Parathyroid adenoma (tissue), 2 donors: ENCODE data around the gene ITGB3.

Experiments used
- H2AFZ ChIP-seq: fragments of 300-600 bp; sonication (generic); one replicate; pipeline ENCODE4 v1.7.0; 2017; ENCODE audit warnings: antibody characterized with exemption, mild to moderate bottlenecking
- H3K27ac ChIP-seq: fragments of 300-600 bp; sonication (generic); one replicate; pipeline ENCODE4 v1.7.0; 2017
- H3K27me3 ChIP-seq: fragments of 300-600 bp; sonication (generic); one replicate; pipeline ENCODE4 v1.7.0; 2017; ENCODE audit warnings: low read length; ENCODE audit not compliant: control insufficient read depth, insufficient read depth
- H3K36me3 ChIP-seq: fragments of 300-600 bp; sonication (generic); one replicate; pipeline ENCODE4 v1.7.0; 2017; ENCODE audit warnings: low read length; ENCODE audit not compliant: control insufficient read depth, insufficient read depth
- H3K4me1 ChIP-seq: fragments of 300-600 bp; sonication (generic); one replicate; pipeline ENCODE4 v1.7.0; 2017; ENCODE audit warnings: control low read depth
- H3K4me2 ChIP-seq: fragments of 300-600 bp; sonication (generic); one replicate; pipeline ENCODE4 v1.7.0; 2017; ENCODE audit warnings: low read length
- H3K4me3 ChIP-seq: fragments of 300-600 bp; sonication (generic); one replicate; pipeline ENCODE4 v1.7.0; 2017; ENCODE audit warnings: low read depth, low read length
- H3K79me2 ChIP-seq: fragments of 300-600 bp; sonication (generic); one replicate; pipeline ENCODE4 v1.7.0; 2017; ENCODE audit warnings: control low read depth
- H3K9ac ChIP-seq: fragments of 300-600 bp; sonication (generic); one replicate; pipeline ENCODE4 v1.7.0; 2017; ENCODE audit warnings: mild to moderate bottlenecking
- H3K9me3 ChIP-seq: fragments of 300-600 bp; sonication (generic); one replicate; pipeline ENCODE4 v1.7.0; 2017; ENCODE audit warnings: low read length; ENCODE audit not compliant: control insufficient read depth
- TF ChIP-seq, protein P1 (sequence below): fragments of 300-600 bp; sonication (generic); IDR thresholded peaks from one replicate; pipeline ENCODE4 v1.7.0; 2017; ENCODE audit warnings: antibody characterized with exemption, mild to moderate bottlenecking
- donor health status: primary hyperparathyroidism.

ITGB3 gene

DNA sequence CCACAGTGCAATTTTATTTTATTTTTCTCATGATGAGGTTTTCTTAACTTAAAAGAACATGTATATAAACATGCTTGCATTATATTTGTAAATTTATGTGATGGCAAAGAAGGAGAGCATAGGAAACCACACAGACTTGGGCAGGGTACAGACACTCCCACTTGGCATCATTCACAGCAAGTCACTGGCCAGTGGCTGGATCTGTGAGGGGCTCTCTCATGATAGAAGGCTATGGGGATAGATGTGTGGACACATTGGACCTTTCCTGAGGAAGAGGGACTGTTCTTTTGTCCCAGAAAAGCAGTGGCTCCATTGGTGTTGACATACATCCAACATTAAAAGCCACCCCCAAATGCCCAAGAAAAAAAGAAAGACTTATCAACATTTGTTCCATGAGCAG lies 57.8 kb downstream of the ITGB3 start:
- H3K27ac ChIP-seq = no peak overlapping the region
- no peak overlapping the region for H3K4me2 ChIP-seq
- no peaks in the 10 kb centered on the region for H3K36me3 ChIP-seq
- H3K9me3 ChIP-seq = no peaks in the 10 kb centered on the region
- H3K79me2 ChIP-seq = no peaks in the 10 kb centered on the region
- H3K27me3 ChIP-seq = no peaks in the 10 kb centered on the region
- TF ChIP-seq, protein P1, sequence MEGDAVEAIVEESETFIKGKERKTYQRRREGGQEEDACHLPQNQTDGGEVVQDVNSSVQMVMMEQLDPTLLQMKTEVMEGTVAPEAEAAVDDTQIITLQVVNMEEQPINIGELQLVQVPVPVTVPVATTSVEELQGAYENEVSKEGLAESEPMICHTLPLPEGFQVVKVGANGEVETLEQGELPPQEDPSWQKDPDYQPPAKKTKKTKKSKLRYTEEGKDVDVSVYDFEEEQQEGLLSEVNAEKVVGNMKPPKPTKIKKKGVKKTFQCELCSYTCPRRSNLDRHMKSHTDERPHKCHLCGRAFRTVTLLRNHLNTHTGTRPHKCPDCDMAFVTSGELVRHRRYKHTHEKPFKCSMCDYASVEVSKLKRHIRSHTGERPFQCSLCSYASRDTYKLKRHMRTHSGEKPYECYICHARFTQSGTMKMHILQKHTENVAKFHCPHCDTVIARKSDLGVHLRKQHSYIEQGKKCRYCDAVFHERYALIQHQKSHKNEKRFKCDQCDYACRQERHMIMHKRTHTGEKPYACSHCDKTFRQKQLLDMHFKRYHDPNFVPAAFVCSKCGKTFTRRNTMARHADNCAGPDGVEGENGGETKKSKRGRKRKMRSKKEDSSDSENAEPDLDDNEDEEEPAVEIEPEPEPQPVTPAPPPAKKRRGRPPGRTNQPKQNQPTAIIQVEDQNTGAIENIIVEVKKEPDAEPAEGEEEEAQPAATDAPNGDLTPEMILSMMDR = no peak
- no peak overlapping the region for H2AFZ ChIP-seq
- peaks cover 10% of the 10 kb centered on the region for H3K4me1 ChIP-seq
- H3K4me3 ChIP-seq = no peak overlapping the region
- H3K9ac ChIP-seq = no peak overlapping the region

DNA sequence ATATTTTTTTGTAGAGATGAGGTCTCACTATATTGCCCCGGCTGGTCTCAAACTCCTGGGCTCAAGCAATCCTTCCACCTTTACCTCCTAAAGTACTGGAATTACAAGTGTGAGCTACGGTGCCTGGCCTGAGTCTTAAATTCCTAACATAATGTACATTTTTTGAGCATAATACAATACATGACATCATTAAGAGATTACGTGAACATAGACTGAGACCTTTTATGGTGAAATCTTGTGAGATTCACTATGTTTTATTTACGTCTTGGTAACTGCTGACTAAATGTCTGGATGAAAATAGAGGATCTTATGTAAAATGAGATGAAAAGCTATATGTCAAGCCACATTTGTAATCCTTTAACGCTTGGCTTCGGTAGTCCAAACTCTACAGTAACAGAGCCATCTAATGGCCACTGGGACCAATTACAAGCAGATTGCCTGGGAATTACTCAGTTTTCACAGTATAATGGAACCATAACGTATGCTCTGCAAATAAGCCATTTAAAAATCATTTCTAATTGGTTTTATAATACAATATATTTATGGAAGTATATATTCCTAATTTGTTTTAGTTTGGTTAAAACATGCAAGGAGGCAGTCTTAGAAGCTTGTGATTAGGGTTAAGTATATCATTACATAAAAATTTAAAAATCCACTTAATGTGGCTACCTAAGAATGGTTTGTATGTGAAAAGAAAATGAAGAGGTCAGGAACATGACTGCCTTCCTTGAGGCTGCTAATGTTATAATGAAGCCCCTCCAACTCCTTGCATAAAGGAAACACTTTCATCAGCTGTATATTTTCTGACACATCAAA lies 62.0 kb downstream of the ITGB3 start:
- H2AFZ ChIP-seq = peak overlapping the region; percentile 2
- H3K36me3 ChIP-seq = no peaks in the 10 kb centered on the region
- H3K4me2 ChIP-seq = no peak overlapping the region
- TF ChIP-seq, protein P1 = peak; percentile 91
- no peak overlapping the region for H3K9ac ChIP-seq
- H3K27ac ChIP-seq = no peak overlapping the region
- no peaks in the 10 kb centered on the region for H3K27me3 ChIP-seq
- H3K9me3 ChIP-seq = no peaks in the 10 kb centered on the region
- H3K79me2 ChIP-seq = no peaks in the 10 kb centered on the region
- no peak overlapping the region for H3K4me3 ChIP-seq
- H3K4me1 ChIP-seq = peaks cover 3% of the 10 kb centered on the region

DNA sequence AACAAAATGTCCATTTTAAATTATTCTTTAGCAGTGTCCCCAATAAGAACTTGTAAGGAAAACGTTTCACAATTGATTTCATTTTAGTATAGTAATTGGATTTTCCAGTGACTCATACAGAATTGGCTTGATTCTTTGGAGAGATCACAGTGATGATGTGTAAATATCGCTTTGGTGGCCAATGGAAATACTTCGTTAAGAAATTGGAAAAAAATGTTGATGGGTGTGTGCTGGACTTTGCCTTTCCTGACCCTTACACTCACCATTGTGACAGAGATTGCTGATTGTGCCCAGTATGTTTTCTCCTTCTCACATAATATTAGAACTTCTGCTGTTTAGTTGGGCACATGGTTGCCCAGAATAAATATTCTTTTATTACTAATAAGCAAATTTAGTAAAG lies 62.7 kb downstream of the ITGB3 start:
- Histone ChIP-seq H3K79me2 (no peaks in the 10 kb centered on the region), H2AFZ (no peak overlapping the region), H3K4me2 (no peak overlapping the region), H3K27ac (no peak overlapping the region), H3K36me3 (no peaks in the 10 kb centered on the region), H3K27me3 (no peaks in the 10 kb centered on the region), H3K9me3 (no peaks in the 10 kb centered on the region), H3K4me3 (no peak overlapping the region), H3K4me1 (peaks cover 3% of the 10 kb centered on the region), H3K9ac (no peak overlapping the region)
- TF ChIP-seq, protein P1 = no peak

DNA sequence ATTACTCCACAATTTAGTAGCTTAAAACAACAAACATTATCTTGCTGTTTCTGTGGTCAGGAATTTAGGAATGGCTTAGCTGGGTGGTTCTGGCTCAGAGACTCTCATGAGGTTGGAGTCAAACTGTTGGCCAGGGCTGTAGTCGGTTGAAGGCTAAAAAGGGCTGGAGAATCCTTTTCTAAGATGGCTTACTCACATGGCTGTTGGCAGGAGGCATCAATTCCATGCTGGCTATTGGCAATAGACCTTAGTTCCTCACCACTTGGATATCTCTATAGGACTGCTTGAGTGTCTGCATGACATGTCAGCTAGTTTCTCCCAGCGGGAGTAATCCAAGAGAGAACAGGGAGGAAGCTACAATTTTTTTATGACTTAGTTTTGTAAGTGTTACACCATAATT lies 63.5 kb downstream of the ITGB3 start:
- Histone ChIP-seq H3K4me3 (no peak overlapping the region), H3K79me2 (no peaks in the 10 kb centered on the region), H2AFZ (no peak overlapping the region), H3K4me2 (no peak overlapping the region), H3K9me3 (no peaks in the 10 kb centered on the region), H3K27me3 (no peaks in the 10 kb centered on the region), H3K36me3 (no peaks in the 10 kb centered on the region), H3K9ac (no peak overlapping the region), H3K27ac (no peak overlapping the region), H3K4me1 (peaks cover 3% of the 10 kb centered on the region)
- TF ChIP-seq, protein P1 = no peak
